PC-9 (cell line): Measurements from ENCODE around the gene AKNAD1. TPM values are rescaled to one million over a fixed set of nuclear protein-coding genes. Genes with fewer than 3 reads are reported as not detected.

Source experiments
- BruUV-seq: library from RNA; stranded (reverse); fragments of 400-500 nt; replicated peaks from 2 replicates; lab custom pipeline; 2021; lab: Mats Ljungman, UMichigan
- CTCF ChIA-PET: fragments of 300-600 bp; sonication (Branson Sonifier 250); formaldehyde crosslinking; loops from one replicate; lab custom pipeline; 2022; ENCODE audit warnings: antibody characterized with exemption; lab: Charles Lee
- POLR2A ChIA-PET: fragments of 300-600 bp; sonication (Branson Sonifier 250); formaldehyde crosslinking; loops from one replicate; lab custom pipeline; 2022; ENCODE audit warnings: antibody characterized with exemption; ENCODE audit not compliant: unreplicated experiment; lab: Charles Lee
- DNase-seq, 2 experiments: peaks; one replicate each; pipeline versions ENCODE4 v3.0.0 to v3.0.0-alpha.2; 2015 to 2022; ENCODE audit warnings: mixed read lengths in 1 of 2
- H2AFZ ChIP-seq: fragments of 200-600 bp; sonication (generic); 2 replicates; pipeline ENCODE4 v1.8.1; 2017; ENCODE audit warnings: antibody characterized with exemption
- H3F3A ChIP-seq: fragments of 200-600 bp; sonication (generic); 2 replicates; pipeline ENCODE4 v1.8.1; 2017; ENCODE audit warnings: antibody characterized with exemption, mild to moderate bottlenecking, low read depth; ENCODE audit not compliant: insufficient read depth
- H3K27ac ChIP-seq: fragments of 200-600 bp; sonication (generic); 2 replicates; pipeline ENCODE4 v1.6.1; 2016; ENCODE audit warnings: mixed run types
- H3K27me3 ChIP-seq: fragments of 200-600 bp; sonication (generic); 2 replicates; pipeline ENCODE4 v1.6.1; 2016; ENCODE audit warnings: low read depth, mixed run types; ENCODE audit not compliant: insufficient read depth
- H3K36me3 ChIP-seq: fragments of 200-600 bp; sonication (generic); 2 replicates; pipeline ENCODE4 v1.6.1; 2016; ENCODE audit warnings: low read depth, mixed run types
- H3K4me1 ChIP-seq: fragments of 200-600 bp; sonication (generic); replicated peaks from 2 replicates; pipeline ENCODE4 v1.6.1; 2016; ENCODE audit warnings: mixed run types; ENCODE audit not compliant: insufficient read depth
- H3K4me2 ChIP-seq: fragments of 200-600 bp; sonication (generic); 2 replicates; pipeline ENCODE4 v1.6.1; 2017; ENCODE audit warnings: mixed run types
- H3K4me3 ChIP-seq: fragments of 200-600 bp; sonication (generic); 2 replicates; pipeline ENCODE4 v1.6.1; 2016; ENCODE audit warnings: mixed run types
- H3K79me2 ChIP-seq: fragments of 200-600 bp; sonication (generic); 2 replicates; pipeline ENCODE4 v1.6.1; 2017; ENCODE audit warnings: low read depth, mixed run types
- H3K9me2 ChIP-seq: fragments of 200-600 bp; sonication (generic); 2 replicates; pipeline ENCODE4 v1.8.1; 2017; ENCODE audit warnings: mild to moderate bottlenecking; ENCODE audit not compliant: insufficient read depth
- H3K9me3 ChIP-seq: fragments of 200-600 bp; sonication (generic); 2 replicates; pipeline ENCODE4 v1.8.1; 2016; ENCODE audit warnings: low read depth; ENCODE audit not compliant: insufficient read depth
- H4K20me1 ChIP-seq: fragments of 200-600 bp; sonication (generic); 2 replicates; pipeline ENCODE4 v1.8.1; 2017; ENCODE audit not compliant: insufficient read depth
- CTCF ChIP-seq: fragments of 200-600 bp; sonication (generic); conservative IDR thresholded peaks from 2 replicates; pipeline ENCODE4 v1.6.1; 2017; ENCODE audit warnings: mixed run types, antibody characterized with exemption, mild to moderate bottlenecking, moderate library complexity
- EZH2 ChIP-seq: fragments of 200-600 bp; sonication (generic); IDR thresholded peaks from 2 replicates; pipeline ENCODE4 v1.8.0; 2017; ENCODE audit warnings: antibody characterized with exemption, low read depth
- intact Hi-C: fragments of 100-400 bp; cut with micrococcal nuclease; formaldehyde crosslinking; loops from one replicate; pipeline ENCODE4 v1.10.0; 2022; ENCODE audit not compliant: unreplicated experiment
- total RNA-seq: library from RNA; stranded (reverse); gene quantifications from 2 replicates; pipeline ENCODE4 v1.2.3, GENCODE V29; 2021

Gene AKNAD1
- total RNA-seq, 1 experiment from 2014 or later: not detected

- Histone ChIP-seq H3K79me2 (no peaks in the 10 kb centered on the region), H3K9me2 (no peaks in the 10 kb centered on the region; the same call in 1 of the 2 replicates), H3K4me2 (no peak overlapping the region), H3K36me3 (0 out of 2 replicates have a peak, but pooled peaks cover 3% of the 10 kb centered on the region), H3F3A (no peaks in the 10 kb centered on the region), H3K27me3 (no peaks in the 10 kb centered on the region), H3K9me3 (no peaks in the 10 kb centered on the region), H2AFZ (no peak overlapping the region), H3K4me3 (no peak overlapping the region), H3K4me1 (no peaks in the 10 kb centered on the region), H3K27ac (no peak overlapping the region), H4K20me1 (no peaks in the 10 kb centered on the region)
- intact Hi-C loops: no loop called here
- ChIA-PET CTCF (no interaction called here), POLR2A (no interaction called here)
- DNase-seq: no peak
- BruUV-seq: no TSS peak
- TF ChIP-seq EZH2: no peak
- no peak for TF ChIP-seq CTCF
These were observed 14.2 kb downstream of the AKNAD1 start for GRCh38 chr1:108842525-108843181.

GRCh38 chr1:108841703-108842102, 15.2 kb downstream of the AKNAD1 start:
- no peak for TF ChIP-seq CTCF
- TF ChIP-seq EZH2: no peak
- no peaks in the 10 kb centered on the region for H3K9me3 ChIP-seq
- ChIA-PET POLR2A (no interaction called here), CTCF (interaction anchor here (0.6 to 0.7 kb wide), 2 partner anchors 10 to 271 kb away, joined by 3 to 5 read pairs; a partner anchor contains a TSS)
- intact Hi-C loops: no loop called here
- no peak overlapping the region for H2AFZ ChIP-seq
- no peaks in the 10 kb centered on the region; the same call in 1 of the 2 replicates for H3K9me2 ChIP-seq
- H3K4me1 ChIP-seq: no peaks in the 10 kb centered on the region
- no peaks in the 10 kb centered on the region for H4K20me1 ChIP-seq
- no peaks in the 10 kb centered on the region for H3F3A ChIP-seq
- H3K27me3 ChIP-seq: no peaks in the 10 kb centered on the region
- 0 out of 2 replicates have a peak, but pooled peaks cover 3% of the 10 kb centered on the region for H3K36me3 ChIP-seq
- DNase-seq: no peak
- no peaks in the 10 kb centered on the region for H3K79me2 ChIP-seq
- no peak overlapping the region for H3K4me3 ChIP-seq
- H3K27ac ChIP-seq: no peak overlapping the region
- H3K4me2 ChIP-seq: no peak overlapping the region
- no TSS peak for BruUV-seq

GRCh38 chr1:108832929-108833328, 24.0 kb downstream of the AKNAD1 start:
- Histone ChIP-seq H3K9me2 (no peaks in the 10 kb centered on the region), H3K79me2 (no peaks in the 10 kb centered on the region), H2AFZ (no peak overlapping the region), H3K4me2 (no peak overlapping the region), H4K20me1 (no peaks in the 10 kb centered on the region), H3F3A (peaks cover 30% of the 10 kb centered on the region), H3K4me1 (peaks cover 38% of the 10 kb centered on the region), H3K27me3 (no peaks in the 10 kb centered on the region), H3K27ac (no peak overlapping the region), H3K36me3 (no peaks in the 10 kb centered on the region), H3K9me3 (no peaks in the 10 kb centered on the region), H3K4me3 (no peak overlapping the region)
- DNase-seq: peak in 1 of 2 experiments; percentile 2
- ChIA-PET CTCF (interaction anchor here (0.6 kb wide), 1 partner anchor 723 kb away, joined by 14 read pairs; no protein-coding TSS in a partner anchor), POLR2A (no interaction called here)
- BruUV-seq: no TSS peak
- intact Hi-C loops: no loop called here
- no peak for TF ChIP-seq CTCF
- no peak for TF ChIP-seq EZH2
